Nephron progenitor cell (in vitro differentiated cells): ENCODE measurements around the gene ERCC1.
A peak's percentile ranks its signal among the peaks of the same experiment; 100 is the strongest.
"Not testable (repeated sequence)": the region's sequence is repeated elsewhere in the genome, so short reads cannot be mapped to it uniquely, and the experiment has no call there.

ENCODE experiments used
- DNase-seq: peaks from one replicate; pipeline ENCODE4 v3.0.0; 2021
- H3K27ac Mint-ChIP-seq: 2 replicates; pipeline ENCODE4 v1.8.0; 2021; ENCODE audit warnings: mild to moderate bottlenecking, moderate library complexity, mixed read lengths
- H3K27me3 Mint-ChIP-seq: 2 replicates; pipeline ENCODE4 v1.8.0; 2021; ENCODE audit warnings: mild to moderate bottlenecking, low read depth, mixed read lengths; ENCODE audit not compliant: poor library complexity
- H3K36me3 Mint-ChIP-seq: 2 replicates; pipeline ENCODE4 v1.8.0; 2021; ENCODE audit warnings: low read depth, mixed read lengths
- H3K4me1 Mint-ChIP-seq: 2 replicates; pipeline ENCODE4 v1.8.0; 2021; ENCODE audit warnings: mixed read lengths
- H3K4me3 Mint-ChIP-seq: 2 replicates; pipeline ENCODE4 v1.8.0; 2021; ENCODE audit warnings: mild to moderate bottlenecking, moderate library complexity, mixed read lengths
- H3K9me3 Mint-ChIP-seq: 2 replicates; pipeline ENCODE4 v1.8.0; 2021; ENCODE audit warnings: mild to moderate bottlenecking, moderate library complexity, mixed read lengths
- CTCF ChIP-seq: fragments of 200-600 bp; sonication (generic); IDR thresholded peaks from 2 replicates; pipeline ENCODE4 v1.5.0; 2021; ENCODE audit warnings: antibody characterized with exemption

Gene ERCC1

GRCh38 chr19:45440873-45441654, 17.3 kb upstream of the ERCC1 start:
- H3K27ac Mint-ChIP-seq: peak overlapping the region; percentile 21
- H3K9me3 Mint-ChIP-seq: no peaks in the 10 kb centered on the region
- H3K4me3 Mint-ChIP-seq: peak overlapping the region; percentile 83
- H3K27me3 Mint-ChIP-seq: peaks cover 8% of the 10 kb centered on the region
- TF ChIP-seq CTCF: no peak
- H3K4me1 Mint-ChIP-seq: peaks cover 45% of the 10 kb centered on the region
- H3K36me3 Mint-ChIP-seq: no peaks in the 10 kb centered on the region
- DNase-seq: no peak

GRCh38 chr19:45440259-45440638, 16.5 kb upstream of the ERCC1 start:
- Mint-ChIP-seq H3K27ac (peak overlapping the region; percentile 70), H3K9me3 (no peaks in the 10 kb centered on the region), H3K36me3 (no peaks in the 10 kb centered on the region), H3K4me1 (peaks cover 40% of the 10 kb centered on the region), H3K27me3 (peaks cover 11% of the 10 kb centered on the region), H3K4me3 (peak overlapping the region; percentile 83)
- no peak for DNase-seq
- TF ChIP-seq CTCF: no peak

- no peaks in the 10 kb centered on the region for H3K9me3 Mint-ChIP-seq
- DNase-seq: peak; percentile 88
- H3K36me3 Mint-ChIP-seq: no peaks in the 10 kb centered on the region
- H3K4me1 Mint-ChIP-seq: peaks cover 34% of the 10 kb centered on the region
- H3K27me3 Mint-ChIP-seq: peaks cover 11% of the 10 kb centered on the region
- peak overlapping the region; percentile 83 for H3K4me3 Mint-ChIP-seq
- TF ChIP-seq CTCF: peak; percentile 99
- H3K27ac Mint-ChIP-seq: no peak overlapping the region
Measured at GRCh38 chr19:45439569-45440258, 16.0 kb upstream of the ERCC1 start.

GRCh38 chr19:45439190-45439568, 15.5 kb upstream of the ERCC1 start:
- peaks cover 29% of the 10 kb centered on the region for H3K4me1 Mint-ChIP-seq
- no peak for TF ChIP-seq CTCF
- peaks cover 11% of the 10 kb centered on the region for H3K27me3 Mint-ChIP-seq
- H3K4me3 Mint-ChIP-seq: peak overlapping the region; percentile 32
- H3K9me3 Mint-ChIP-seq: no peaks in the 10 kb centered on the region
- H3K27ac Mint-ChIP-seq: no peak overlapping the region
- DNase-seq: no peak
- no peaks in the 10 kb centered on the region for H3K36me3 Mint-ChIP-seq

- Mint-ChIP-seq H3K4me3 (no peak overlapping the region), H3K27ac (no peak overlapping the region), H3K9me3 (no peaks in the 10 kb centered on the region), H3K36me3 (no peaks in the 10 kb centered on the region), H3K27me3 (peaks cover 23% of the 10 kb centered on the region), H3K4me1 (peaks cover 15% of the 10 kb centered on the region)
- no peak for TF ChIP-seq CTCF
- DNase-seq: no peak
Measured at GRCh38 chr19:45437328-45437727, 13.6 kb upstream of the ERCC1 start.

GRCh38 chr19:45432543-45432942, 8.8 kb upstream of the ERCC1 start:
- H3K4me3 Mint-ChIP-seq, H3K36me3 Mint-ChIP-seq, H3K9me3 Mint-ChIP-seq, DNase-seq, H3K4me1 Mint-ChIP-seq, H3K27ac Mint-ChIP-seq: not testable (repeated sequence)
- H3K27me3 Mint-ChIP-seq: peaks cover 53% of the 10 kb centered on the region

GRCh38 chr19:45431008-45431407, 7.3 kb upstream of the ERCC1 start:
- not testable (repeated sequence) for H3K9me3 Mint-ChIP-seq, H3K36me3 Mint-ChIP-seq, H3K4me3 Mint-ChIP-seq, DNase-seq, H3K4me1 Mint-ChIP-seq
- Mint-ChIP-seq H3K27me3 (peaks cover 52% of the 10 kb centered on the region), H3K27ac (peak overlapping the region; percentile 59)

- not testable (repeated sequence) for H3K4me3 Mint-ChIP-seq, H3K27ac Mint-ChIP-seq, DNase-seq, H3K36me3 Mint-ChIP-seq, H3K9me3 Mint-ChIP-seq
- peaks cover 11% of the 10 kb centered on the region for H3K4me1 Mint-ChIP-seq
- H3K27me3 Mint-ChIP-seq: peaks cover 50% of the 10 kb centered on the region
Measured at GRCh38 chr19:45429896-45430295, 6.2 kb upstream of the ERCC1 start.
